ENCODE measurements around the gene KCNK4. TPM values are rescaled to one million over a fixed set of nuclear protein-coding genes. Genes with fewer than 3 reads are reported as not detected.
"Not testable (repeated sequence)": the region's sequence is repeated elsewhere in the genome, so short reads cannot be mapped to it uniquely, and the experiment has no call there.

The KCNK4 gene
- total RNA-seq, 2 donors from 2014 or later, result not detected

- Mint-ChIP-seq H3K27me3 (no peaks in the 10 kb centered on the region), H3K4me1 (ENCODE audit: low read depth in 2 of 2) (peaks cover 19 to 24% of the 10 kb centered on the region in 2 donors), H3K36me3 (peaks cover 5% of the 10 kb centered on the region), H3K9me3 (no peaks in the 10 kb centered on the region), H3K4me3 (peak overlapping the region; percentile 37), H3K27ac (peak overlapping the region; percentile 85 to 94)
- DNase-seq (ENCODE audit: low spot score) (no peak), ATAC-seq (no peak)
Observed at GRCh38 chr11:64306876-64307622, 15.9 kb downstream of the KCNK4 start.

- H3K4me1 Mint-ChIP-seq (ENCODE audit: low read depth in 2 of 2), result peaks cover 25 to 30% of the 10 kb centered on the region in 2 donors
- ATAC-seq; H3K9me3 Mint-ChIP-seq; H3K27me3 Mint-ChIP-seq; DNase-seq (ENCODE audit: low spot score); H3K36me3 Mint-ChIP-seq: not testable (repeated sequence)
- H3K27ac Mint-ChIP-seq, result peak overlapping the region in 1 of 2 donors; percentile 85
- peak overlapping the region; percentile 37 for H3K4me3 Mint-ChIP-seq
Observed at GRCh38 chr11:64307795-64308194, 16.7 kb downstream of the KCNK4 start.

- H3K36me3 Mint-ChIP-seq, result no peaks in the 10 kb centered on the region
- peaks cover 28 to 30% of the 10 kb centered on the region in 2 donors for H3K4me1 Mint-ChIP-seq (ENCODE audit: low read depth in 2 of 2)
- H3K27ac Mint-ChIP-seq, result peak overlapping the region; percentile 26 to 58
- DNase-seq (ENCODE audit: low spot score) (no peak), ATAC-seq (no peak)
- peak overlapping the region; percentile 15 for H3K4me3 Mint-ChIP-seq
- no peaks in the 10 kb centered on the region for H3K27me3 Mint-ChIP-seq
- no peaks in the 10 kb centered on the region for H3K9me3 Mint-ChIP-seq
Observed at GRCh38 chr11:64312947-64313346, 21.8 kb downstream of the KCNK4 start.

- Mint-ChIP-seq H3K4me1 (ENCODE audit: low read depth in 2 of 2) (peaks cover 31 to 34% of the 10 kb centered on the region in 2 donors), H3K27me3 (no peaks in the 10 kb centered on the region), H3K27ac (peak overlapping the region; percentile 26 to 58), H3K9me3 (no peaks in the 10 kb centered on the region), H3K4me3 (no peak overlapping the region), H3K36me3 (no peaks in the 10 kb centered on the region)
- DNase-seq (ENCODE audit: low spot score) (no peak), ATAC-seq (no peak)
Observed at GRCh38 chr11:64313491-64314145, 22.5 kb downstream of the KCNK4 start.

GRCh38 chr11:64314146-64314804 is 23.2 kb downstream of the KCNK4 start:
- no peak for ATAC-seq
- H3K4me3 Mint-ChIP-seq, result no peak overlapping the region
- DNase-seq (ENCODE audit: low spot score), result no peak
- H3K4me1 Mint-ChIP-seq (ENCODE audit: low read depth in 2 of 2), result peaks cover 38% of the 10 kb centered on the region in 2 donors
- H3K27ac Mint-ChIP-seq, result no peak overlapping the region
- H3K27me3 Mint-ChIP-seq, result no peaks in the 10 kb centered on the region
- H3K36me3 Mint-ChIP-seq, result no peaks in the 10 kb centered on the region
- H3K9me3 Mint-ChIP-seq, result no peaks in the 10 kb centered on the region

GRCh38 chr11:64314805-64315561 is 23.9 kb downstream of the KCNK4 start:
- DNase-seq (ENCODE audit: low spot score) (no peak), ATAC-seq (no peak)
- Mint-ChIP-seq H3K9me3 (no peaks in the 10 kb centered on the region), H3K36me3 (no peaks in the 10 kb centered on the region), H3K27me3 (no peaks in the 10 kb centered on the region), H3K4me1 (ENCODE audit: low read depth in 2 of 2) (peaks cover 41 to 45% of the 10 kb centered on the region in 2 donors), H3K27ac (no peak overlapping the region), H3K4me3 (peak overlapping the region; percentile 10)

GRCh38 chr11:64315667-64316526 is 24.8 kb downstream of the KCNK4 start:
- DNase-seq (ENCODE audit: low spot score); H3K27me3 Mint-ChIP-seq; H3K36me3 Mint-ChIP-seq; H3K9me3 Mint-ChIP-seq; ATAC-seq: not testable (repeated sequence)
- H3K4me3 Mint-ChIP-seq, result peak overlapping the region; percentile 89
- H3K27ac Mint-ChIP-seq, result peak overlapping the region; percentile 93 to 97
- H3K4me1 Mint-ChIP-seq (ENCODE audit: low read depth in 2 of 2), result peaks cover 48 to 49% of the 10 kb centered on the region in 2 donors

GRCh38 chr11:64316672-64317324 is 25.7 kb downstream of the KCNK4 start:
- H3K27me3 Mint-ChIP-seq, result no peaks in the 10 kb centered on the region
- H3K27ac Mint-ChIP-seq, result peak overlapping the region; percentile 93 to 97
- ATAC-seq (peak in 1 of 2 donors; percentile 7), DNase-seq (ENCODE audit: low spot score) (no peak)
- H3K36me3 Mint-ChIP-seq, result no peaks in the 10 kb centered on the region
- peak overlapping the region; percentile 89 for H3K4me3 Mint-ChIP-seq
- no peaks in the 10 kb centered on the region for H3K9me3 Mint-ChIP-seq
- peaks cover 51 to 52% of the 10 kb centered on the region in 2 donors for H3K4me1 Mint-ChIP-seq (ENCODE audit: low read depth in 2 of 2)

- ATAC-seq, result peak; percentile 80 to 87
- DNase-seq (ENCODE audit: low spot score), result peak; percentile 97
- no peaks in the 10 kb centered on the region for H3K9me3 Mint-ChIP-seq
- H3K4me3 Mint-ChIP-seq, result peak within 1 kb of the TSS; percentile 89
- H3K27ac Mint-ChIP-seq, result peak within 1 kb of the TSS; percentile 93 to 97
- H3K36me3 Mint-ChIP-seq, result no peaks in the 10 kb centered on the region
- H3K27me3 Mint-ChIP-seq, result no peaks in the 10 kb centered on the region
- peaks cover 49 to 51% of the 10 kb centered on the region in 2 donors for H3K4me1 Mint-ChIP-seq (ENCODE audit: low read depth in 2 of 2)
Observed at GRCh38 chr11:64317325-64317960, 26.3 kb downstream of the KCNK4 start, which contains the start of gene TRMT112. Gene TRMT112 (minus strand): TSS chr11:64317559. CDS start chr11:64317526, 33 bp downstream.

- Mint-ChIP-seq H3K9me3 (no peaks in the 10 kb centered on the region), H3K36me3 (no peaks in the 10 kb centered on the region), H3K4me3 (peak within 1 kb of the TSS; percentile 89), H3K27me3 (no peaks in the 10 kb centered on the region), H3K27ac (peak within 1 kb of the TSS; percentile 93 to 97), H3K4me1 (ENCODE audit: low read depth in 2 of 2) (peaks cover 42 to 44% of the 10 kb centered on the region in 2 donors)
- peak; percentile 89 to 93 for ATAC-seq
- peak; percentile 99 for DNase-seq (ENCODE audit: low spot score)
Observed at GRCh38 chr11:64317961-64318765, 27.1 kb downstream of the KCNK4 start, which contains the start of gene PRDX5. Gene PRDX5 (plus strand): TSS chr11:64318121. CDS start chr11:64318216, 95 bp downstream.

Measured in natural killer cell treated with Interleukin-12 subunit alpha and Interleukin-12 subunit beta and Interleukin-15 and Interleukin-18, amount 100 ng/mL, for 72 hours (primary cell).